ENCODE data around the gene CLCN6. TPM values are rescaled to one million over a fixed set of nuclear protein-coding genes. Genes with fewer than 3 reads are reported as not detected.

The CLCN6 gene
- total and polyA plus RNA-seq, 2 donors (not counting 1 experiment from before 2014, with no cell fraction given): 35.0 to 99.8 TPM

DNA sequence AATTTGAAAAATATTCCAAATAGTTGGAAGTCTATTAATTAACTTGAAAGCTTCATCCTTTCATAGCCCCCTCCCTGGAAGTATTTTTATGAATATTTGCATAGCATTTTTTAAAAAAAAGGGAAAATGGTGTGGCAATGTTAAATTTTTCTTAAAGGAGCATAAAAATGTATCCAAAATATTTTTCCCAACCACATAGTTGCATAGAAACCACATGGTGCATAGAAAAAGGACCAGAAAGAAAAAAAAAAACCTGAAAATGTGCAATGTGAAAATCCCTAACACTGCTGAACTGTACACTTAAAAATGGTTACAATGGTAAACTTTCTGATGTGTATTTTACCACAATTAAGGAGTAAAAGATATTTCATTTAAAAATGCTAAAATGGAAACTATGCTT lies 36.0 kb upstream of the CLCN6 start:
- Histone ChIP-seq H3K9ac (ENCODE audit: low read length) (no peak overlapping the region), H3K4me2 (replicated peaks; ENCODE audit: low read depth, low read length, poor library complexity, severe bottlenecking) (no peak overlapping the region), H3K27ac (ENCODE audit: low read length in 2 of 2) (no peak overlapping the region), H3K4me3 (ENCODE audit: control extremely low read depth in 1 of 5, extremely low read depth in 1 of 5, insufficient read depth in 1 of 5, low read depth in 2 of 5, low read length in 4 of 5) (no peak overlapping the region), H3K4me1 (ENCODE audit: control insufficient read depth in 2 of 2, insufficient read depth in 2 of 2, low read length in 2 of 2) (no peaks in the 10 kb centered on the region), H3K27me3 (replicated peaks in 1 of 4; ENCODE audit: control extremely low read depth in 1 of 4, control insufficient read depth in 3 of 4, insufficient read depth in 4 of 4, low read length in 3 of 4) (no peaks in the 10 kb centered on the region), H4K20me1 (ENCODE audit: control insufficient read depth, insufficient read depth, low read length, poor library complexity, severe bottlenecking) (no peaks in the 10 kb centered on the region), H3K36me3 (replicated peaks in 1 of 2; ENCODE audit: control extremely low read depth in 1 of 2, control insufficient read depth in 1 of 2, extremely low read depth in 1 of 2, insufficient read depth in 2 of 2, low read length in 1 of 2) (no peaks in the 10 kb centered on the region), H3K9me3 (ENCODE audit: control extremely low read depth in 1 of 3, control insufficient read depth in 2 of 3, insufficient read depth in 1 of 3, low read length in 2 of 3) (no peaks in the 10 kb centered on the region), H2AFZ (ENCODE audit: insufficient read depth, low read depth, low read length, poor library complexity, severe bottlenecking) (no peak overlapping the region), H3K79me2 (ENCODE audit: control insufficient read depth, insufficient read depth, low read length) (no peaks in the 10 kb centered on the region)
- ChIA-PET CTCF (interaction anchor here (1.2 kb wide), 1 partner anchor 45 kb away, joined by 3 read pairs; no protein-coding TSS in a partner anchor), POLR2A (no interaction called here)
- DNase-seq: no peak
- Mint-ChIP-seq H3K27ac (no peak overlapping the region), H3K9me3 (ENCODE audit: insufficient read depth) (no peaks in the 10 kb centered on the region), H3K27me3 (peaks cover 6% of the 10 kb centered on the region), H3K4me1 (peaks cover 3% of the 10 kb centered on the region), H3K4me3 (no peak overlapping the region)
- intact Hi-C loops (cut with micrococcal nuclease): no loop called here
- TF ChIP-seq, protein P1, sequence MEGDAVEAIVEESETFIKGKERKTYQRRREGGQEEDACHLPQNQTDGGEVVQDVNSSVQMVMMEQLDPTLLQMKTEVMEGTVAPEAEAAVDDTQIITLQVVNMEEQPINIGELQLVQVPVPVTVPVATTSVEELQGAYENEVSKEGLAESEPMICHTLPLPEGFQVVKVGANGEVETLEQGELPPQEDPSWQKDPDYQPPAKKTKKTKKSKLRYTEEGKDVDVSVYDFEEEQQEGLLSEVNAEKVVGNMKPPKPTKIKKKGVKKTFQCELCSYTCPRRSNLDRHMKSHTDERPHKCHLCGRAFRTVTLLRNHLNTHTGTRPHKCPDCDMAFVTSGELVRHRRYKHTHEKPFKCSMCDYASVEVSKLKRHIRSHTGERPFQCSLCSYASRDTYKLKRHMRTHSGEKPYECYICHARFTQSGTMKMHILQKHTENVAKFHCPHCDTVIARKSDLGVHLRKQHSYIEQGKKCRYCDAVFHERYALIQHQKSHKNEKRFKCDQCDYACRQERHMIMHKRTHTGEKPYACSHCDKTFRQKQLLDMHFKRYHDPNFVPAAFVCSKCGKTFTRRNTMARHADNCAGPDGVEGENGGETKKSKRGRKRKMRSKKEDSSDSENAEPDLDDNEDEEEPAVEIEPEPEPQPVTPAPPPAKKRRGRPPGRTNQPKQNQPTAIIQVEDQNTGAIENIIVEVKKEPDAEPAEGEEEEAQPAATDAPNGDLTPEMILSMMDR (IDR thresholded peaks at IDR 0.05): no peak
- no peak for TF ChIP-seq EZH2 (IDR thresholded peaks at IDR 0.05; ENCODE audit: borderline replicate concordance, insufficient read depth, low read depth, low read length, poor library complexity, severe bottlenecking)
- no peak for ATAC-seq (ENCODE audit: low read depth)

DNA sequence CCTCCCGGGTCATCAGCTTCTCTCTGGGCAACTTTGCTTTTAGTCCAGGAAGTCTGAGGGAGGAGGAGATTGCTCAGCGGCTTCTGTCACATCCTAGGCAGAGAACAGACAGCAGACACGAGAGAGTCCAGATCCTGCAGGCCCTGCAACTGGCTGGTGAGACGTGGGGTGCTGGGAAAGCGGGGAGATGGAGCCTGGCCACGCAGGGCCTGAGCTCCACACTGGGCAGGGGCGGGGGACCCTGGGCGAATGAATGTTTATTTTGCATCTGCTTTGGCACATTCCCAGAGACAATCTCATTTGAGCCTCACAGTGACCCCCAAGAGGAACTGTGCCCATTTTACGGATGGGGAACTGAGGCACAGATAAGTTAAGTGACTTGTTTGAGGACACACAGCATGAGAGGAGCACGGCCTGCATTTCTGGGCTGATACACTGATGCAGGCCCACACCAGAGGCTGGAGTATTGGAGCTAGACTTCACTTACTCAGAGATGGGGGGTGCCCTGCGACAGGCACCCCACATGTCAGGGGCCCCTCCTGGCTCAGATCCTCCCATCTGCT lies 34.4 kb upstream of the CLCN6 start:
- Histone ChIP-seq H3K9ac (ENCODE audit: low read length) (no peak overlapping the region), H3K4me2 (replicated peaks; ENCODE audit: low read depth, low read length, poor library complexity, severe bottlenecking) (no peak overlapping the region), H2AFZ (ENCODE audit: insufficient read depth, low read depth, low read length, poor library complexity, severe bottlenecking) (no peak overlapping the region), H3K27ac (ENCODE audit: low read length in 2 of 2) (no peak overlapping the region), H3K4me3 (ENCODE audit: control extremely low read depth in 1 of 5, extremely low read depth in 1 of 5, insufficient read depth in 1 of 5, low read depth in 2 of 5, low read length in 4 of 5) (no peak overlapping the region), H3K36me3 (replicated peaks in 1 of 2; ENCODE audit: control extremely low read depth in 1 of 2, control insufficient read depth in 1 of 2, extremely low read depth in 1 of 2, insufficient read depth in 2 of 2, low read length in 1 of 2) (no peaks in the 10 kb centered on the region), H3K27me3 (replicated peaks in 1 of 4; ENCODE audit: control extremely low read depth in 1 of 4, control insufficient read depth in 3 of 4, insufficient read depth in 4 of 4, low read length in 3 of 4) (no peaks in the 10 kb centered on the region), H3K9me3 (ENCODE audit: control extremely low read depth in 1 of 3, control insufficient read depth in 2 of 3, insufficient read depth in 1 of 3, low read length in 2 of 3) (no peaks in the 10 kb centered on the region), H4K20me1 (ENCODE audit: control insufficient read depth, insufficient read depth, low read length, poor library complexity, severe bottlenecking) (no peaks in the 10 kb centered on the region), H3K79me2 (ENCODE audit: control insufficient read depth, insufficient read depth, low read length) (no peaks in the 10 kb centered on the region), H3K4me1 (ENCODE audit: control insufficient read depth in 2 of 2, insufficient read depth in 2 of 2, low read length in 2 of 2) (no peaks in the 10 kb centered on the region)
- CTCF ChIA-PET: no interaction called here
- Mint-ChIP-seq H3K27me3 (peaks cover 6% of the 10 kb centered on the region), H3K27ac (no peak overlapping the region), H3K4me1 (peaks cover 3% of the 10 kb centered on the region), H3K9me3 (ENCODE audit: insufficient read depth) (no peaks in the 10 kb centered on the region), H3K4me3 (no peak overlapping the region)
- WGBS (ENCODE audit: insufficient coverage): 72% methylated on average over 9 of the region's 11 CpGs
- no peak for ATAC-seq (ENCODE audit: low read depth)
- no peak for TF ChIP-seq EZH2 (IDR thresholded peaks at IDR 0.05; ENCODE audit: borderline replicate concordance, insufficient read depth, low read depth, low read length, poor library complexity, severe bottlenecking)
- TF ChIP-seq, protein P1 (IDR thresholded peaks at IDR 0.05): no peak
- no peak for DNase-seq
- POLR2A ChIA-PET: no interaction called here
- intact Hi-C loops (cut with micrococcal nuclease): no loop called here

All from B cell (primary cell).